Gastroesophageal sphincter (tissue), 4 donors: ENCODE results near the gene NLGN4X. TPM values are rescaled to one million over a fixed set of nuclear protein-coding genes. Genes with fewer than 3 reads are reported as not detected.

Experiments
- ATAC-seq: fragments of 150-250 bp; one replicate; pipeline ENCODE4 v1.9.1; 2016; ENCODE audit warnings: mild to moderate bottlenecking, moderate library complexity
- H3K27ac ChIP-seq, 4 donors: fragments of 200-600 bp; sonication (generic) in 3 of 4; 1 replicate in 3 of 4; 2 replicates in 1 of 4; pipeline ENCODE4 v1.5.1; 2016 to 2019
- H3K27me3 ChIP-seq: fragments of 200-600 bp; sonication (generic); one replicate; pipeline ENCODE4 v1.5.1; 2019
- H3K36me3 ChIP-seq, 2 donors: fragments of 200-600 bp; sonication (generic); one replicate each; pipeline ENCODE4 v1.5.1; 2019; ENCODE audit warnings: control low read depth in 1 of 2
- H3K4me1 ChIP-seq, 3 donors: fragments of 200-600 bp; sonication (generic); 1 replicate in 2 of 3; 2 replicates in 1 of 3; pipeline ENCODE4 v1.5.1; 2016 to 2019; ENCODE audit warnings: control low read depth in 2 of 3
- H3K4me3 ChIP-seq, 2 donors: fragments of 200-600 bp; sonication (generic); one replicate each; pipeline ENCODE4 v1.5.1; 2019; ENCODE audit warnings: mild to moderate bottlenecking in 1 of 2, moderate library complexity in 1 of 2
- H3K9me3 ChIP-seq, 3 donors: fragments of 200-600 bp; sonication (generic); one replicate each; pipeline ENCODE4 v1.5.1; 2017 to 2019; ENCODE audit warnings: control low read depth in 2 of 3
- CTCF ChIP-seq, 4 experiments: fragments of 200-600 bp in 2 of 4; fragments of 450-650 bp in 2 of 4; sonication (generic) in 1 of 4; IDR thresholded peaks; one replicate each; pipeline ENCODE4 v1.5.1; 2017 to 2019; ENCODE audit warnings: antibody characterized with exemption in 4 of 4, mild to moderate bottlenecking in 2 of 4, moderate library complexity in 2 of 4
- EP300 ChIP-seq: sonication (generic); formaldehyde crosslinking; IDR thresholded peaks from one replicate; pipeline ENCODE4 v1.6.1; 2017; ENCODE audit warnings: antibody characterized with exemption, mild to moderate bottlenecking
- POLR2A ChIP-seq, 2 donors: fragments of 450-650 bp; IDR thresholded peaks; one replicate each; pipeline ENCODE4 v1.6.1; 2017; ENCODE audit warnings: antibody characterized with exemption in 2 of 2, mild to moderate bottlenecking in 2 of 2, moderate library complexity in 1 of 2
- POLR2AphosphoS5 ChIP-seq: sonication (generic); formaldehyde crosslinking; IDR thresholded peaks from one replicate; pipeline ENCODE4 v1.6.1; 2017; ENCODE audit warnings: antibody characterized with exemption
- WGBS, 2 donors: methylation state at CpG; one replicate each; pipeline ENCODE4 v1.1.5; 2018; ENCODE audit warnings: low coverage in 1 of 2; 5-methylcytosine and 5-hydroxymethylcytosine counted together
- total RNA-seq, 4 donors: library from RNA; depleted of rRNA; stranded (reverse); fragments of >200 nt; gene quantifications; one replicate each; pipeline ENCODE4 v1.1.0, GENCODE V29; 2016

The NLGN4X gene
- total RNA-seq, 4 donors from 2014 or later = 2.0 to 6.7 (median 4.7) TPM

GRCh38 chrX:6203462-6204215 is 25.0 kb downstream of the NLGN4X start:
- H3K36me3 ChIP-seq = no peaks in the 10 kb centered on the region
- H3K27ac ChIP-seq = no peak overlapping the region
- TF ChIP-seq EP300 (no peak), POLR2AphosphoS5 (no peak), CTCF (IDR thresholded peaks at IDR 0.05) (no peak), POLR2A (IDR thresholded peaks at IDR 0.05) (no peak)
- no peaks in the 10 kb centered on the region for H3K27me3 ChIP-seq
- no peak for ATAC-seq
- no peaks in the 10 kb centered on the region for H3K4me1 ChIP-seq
- H3K9me3 ChIP-seq = no peaks in the 10 kb centered on the region
- 56 to 89% methylated on average over 3 to 6 of the region's 6 CpGs for WGBS, 2 donors
- no peak overlapping the region for H3K4me3 ChIP-seq

GRCh38 chrX:6199486-6199885 is 29.2 kb downstream of the NLGN4X start:
- H3K9me3 ChIP-seq = no peaks in the 10 kb centered on the region
- H3K4me3 ChIP-seq = no peak overlapping the region
- no peaks in the 10 kb centered on the region for H3K36me3 ChIP-seq
- no peak for ATAC-seq
- no peaks in the 10 kb centered on the region for H3K4me1 ChIP-seq
- 34% methylated on average over 2 of the region's 2 CpGs; no CpG with 5 or more reads in 1 of the 2 donors for WGBS, 2 donors
- no peak overlapping the region for H3K27ac ChIP-seq
- TF ChIP-seq CTCF (IDR thresholded peaks at IDR 0.05) (no peak), POLR2AphosphoS5 (no peak), EP300 (no peak), POLR2A (IDR thresholded peaks at IDR 0.05) (no peak)
- H3K27me3 ChIP-seq = no peaks in the 10 kb centered on the region

GRCh38 chrX:6187256-6187655 is 41.4 kb downstream of the NLGN4X start:
- no peak for TF ChIP-seq POLR2A (IDR thresholded peaks at IDR 0.05)
- TF ChIP-seq EP300 = no peak
- no peak for TF ChIP-seq POLR2AphosphoS5
- TF ChIP-seq CTCF (IDR thresholded peaks at IDR 0.05) = no peak
- ATAC-seq = no peak
- H3K4me3 ChIP-seq = no peak overlapping the region
- H3K9me3 ChIP-seq = no peaks in the 10 kb centered on the region
- H3K27ac ChIP-seq = no peak overlapping the region
- no peaks in the 10 kb centered on the region for H3K27me3 ChIP-seq
- no peaks in the 10 kb centered on the region for H3K36me3 ChIP-seq
- H3K4me1 ChIP-seq = no peaks in the 10 kb centered on the region
- WGBS, 2 donors = 80 to 98% methylated on average over 5 to 7 of the region's 28 CpGs

GRCh38 chrX:6184900-6185515 is 43.7 kb downstream of the NLGN4X start:
- Histone ChIP-seq H3K9me3 (no peaks in the 10 kb centered on the region), H3K27me3 (no peaks in the 10 kb centered on the region), H3K4me1 (no peaks in the 10 kb centered on the region), H3K4me3 (no peak overlapping the region), H3K27ac (no peak overlapping the region), H3K36me3 (no peaks in the 10 kb centered on the region)
- no peak for ATAC-seq
- WGBS, 2 donors = 15 to 60% methylated on average over 2 to 4 of the region's 4 CpGs
- TF ChIP-seq CTCF (IDR thresholded peaks at IDR 0.05) = no peak
- no peak for TF ChIP-seq POLR2A (IDR thresholded peaks at IDR 0.05)
- no peak for TF ChIP-seq EP300
- no peak for TF ChIP-seq POLR2AphosphoS5

GRCh38 chrX:6175914-6176313 is 52.8 kb downstream of the NLGN4X start:
- H3K27ac ChIP-seq = no peak overlapping the region
- no peaks in the 10 kb centered on the region for H3K9me3 ChIP-seq
- no peaks in the 10 kb centered on the region for H3K36me3 ChIP-seq
- 80 to 83% methylated on average over 1 to 2 of the region's 3 CpGs for WGBS, 2 donors
- no peaks in the 10 kb centered on the region for H3K27me3 ChIP-seq
- TF ChIP-seq POLR2A (IDR thresholded peaks at IDR 0.05) (no peak), POLR2AphosphoS5 (no peak), EP300 (no peak), CTCF (IDR thresholded peaks at IDR 0.05) (no peak)
- H3K4me1 ChIP-seq = no peaks in the 10 kb centered on the region
- H3K4me3 ChIP-seq = no peak overlapping the region
- ATAC-seq = no peak
